ENCODE measurements around the gene ZNF74.

GRCh38 chr22:20435436-20436306 is 41.7 kb downstream of the ZNF74 start:
- TF ChIP-seq CTCF (IDR thresholded peaks at IDR 0.05; ENCODE audit: poor library complexity, severe bottlenecking) (no peak), POLR2AphosphoS5 (IDR thresholded peaks at IDR 0.05) (no peak), RAD21 (conservative IDR thresholded peaks at IDR 0.05) (no peak)

Measured in neural cell (in vitro differentiated cells).